DMS79 treated with DMSO at 0.1 percent for 48 hours (cell line): ENCODE data around the gene RAB13.

ENCODE experiments used
- DNase-seq: peaks from one replicate; lab custom pipeline; 2025; lab: John Stamatoyannopoulos, UW

The RAB13 gene

DNA sequence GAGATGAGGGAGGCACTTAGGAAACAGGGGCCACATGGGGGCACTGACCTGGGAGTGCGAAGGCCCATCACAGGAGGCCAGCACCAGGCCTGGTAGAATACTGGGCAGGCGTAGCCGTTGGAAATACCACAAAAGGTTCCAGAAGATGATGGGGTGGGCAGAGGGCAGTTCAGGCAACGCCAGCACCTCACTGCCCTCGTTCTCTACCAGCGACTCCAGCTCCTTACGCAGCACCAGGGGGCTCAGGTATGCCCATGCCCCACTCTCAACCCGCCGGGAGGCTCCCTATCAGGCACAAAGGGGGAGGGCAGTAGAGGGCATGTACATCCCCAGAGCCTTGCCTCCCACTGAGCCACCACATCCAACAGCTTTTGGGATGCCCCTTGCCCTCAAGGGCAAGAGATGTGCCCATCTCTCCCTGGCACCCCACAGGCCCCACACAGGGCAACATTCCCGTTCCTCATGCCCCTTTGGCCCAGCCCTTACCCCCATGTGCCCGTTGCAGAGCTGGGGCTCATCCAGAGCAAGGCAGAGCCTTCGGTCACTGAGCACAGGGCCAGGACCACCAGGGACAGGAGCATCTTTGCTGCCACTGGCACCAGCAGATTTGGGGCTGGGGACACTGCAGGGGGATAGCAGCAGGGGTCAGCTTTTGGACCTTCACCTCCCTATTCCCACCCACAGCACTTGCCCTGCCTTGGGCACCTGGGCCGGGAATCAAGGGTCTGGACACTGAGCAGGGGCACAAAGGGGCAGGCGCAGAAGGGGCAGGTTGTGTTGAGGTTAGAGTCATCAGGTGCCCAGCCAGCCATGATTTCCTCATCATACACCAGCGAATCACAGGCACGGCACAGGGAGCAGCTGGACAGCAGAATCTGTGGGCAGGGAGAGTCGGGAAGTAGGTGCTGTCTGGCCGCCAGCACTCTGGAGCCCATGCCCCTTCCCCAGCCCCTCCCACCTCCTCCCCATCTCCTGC is 53.7 kb downstream of the RAB13 start:
- DNase-seq = no peak
